ENCODE results near the gene SSPN.

SSPN gene, protein sequence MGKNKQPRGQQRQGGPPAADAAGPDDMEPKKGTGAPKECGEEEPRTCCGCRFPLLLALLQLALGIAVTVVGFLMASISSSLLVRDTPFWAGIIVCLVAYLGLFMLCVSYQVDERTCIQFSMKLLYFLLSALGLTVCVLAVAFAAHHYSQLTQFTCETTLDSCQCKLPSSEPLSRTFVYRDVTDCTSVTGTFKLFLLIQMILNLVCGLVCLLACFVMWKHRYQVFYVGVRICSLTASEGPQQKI

DNA sequence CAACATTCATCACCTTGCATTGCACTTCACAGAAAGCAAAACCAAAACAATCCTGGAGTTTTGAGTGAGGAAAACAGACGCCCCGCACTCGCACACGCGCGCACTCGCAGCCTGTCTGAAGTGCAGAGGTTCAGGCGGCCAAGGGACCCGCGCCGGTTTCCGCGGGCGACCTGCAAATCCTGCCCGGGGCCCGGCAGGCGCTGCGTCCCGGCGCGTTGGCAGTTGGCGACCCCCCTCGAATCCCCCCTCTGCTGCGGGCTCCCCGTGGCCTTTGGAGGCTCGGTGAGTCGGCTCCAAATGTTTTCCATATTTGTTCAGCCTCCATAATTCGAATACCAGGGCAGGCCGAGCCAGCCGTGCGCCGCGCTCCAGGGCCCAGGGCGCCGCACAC lies at the start of gene SSPN:
Gene SSPN (plus strand): TSS at position 324 of the 391 bp plus-strand sequence. CDS start 100 bp downstream, outside the sequence.
- H3K27ac ChIP-seq: no peak within 1 kb of the TSS
- no peak for DNase-seq (ENCODE audit: low spot score)
- CTCF ChIA-PET: interaction anchor here (0.5 kb wide), 1 partner anchor 78 kb away, joined by 3 read pairs; no protein-coding TSS in a partner anchor
- POLR2A ChIA-PET (ENCODE audit: low non-redundant PET): no interaction called here
- TF ChIP-seq, protein P1, sequence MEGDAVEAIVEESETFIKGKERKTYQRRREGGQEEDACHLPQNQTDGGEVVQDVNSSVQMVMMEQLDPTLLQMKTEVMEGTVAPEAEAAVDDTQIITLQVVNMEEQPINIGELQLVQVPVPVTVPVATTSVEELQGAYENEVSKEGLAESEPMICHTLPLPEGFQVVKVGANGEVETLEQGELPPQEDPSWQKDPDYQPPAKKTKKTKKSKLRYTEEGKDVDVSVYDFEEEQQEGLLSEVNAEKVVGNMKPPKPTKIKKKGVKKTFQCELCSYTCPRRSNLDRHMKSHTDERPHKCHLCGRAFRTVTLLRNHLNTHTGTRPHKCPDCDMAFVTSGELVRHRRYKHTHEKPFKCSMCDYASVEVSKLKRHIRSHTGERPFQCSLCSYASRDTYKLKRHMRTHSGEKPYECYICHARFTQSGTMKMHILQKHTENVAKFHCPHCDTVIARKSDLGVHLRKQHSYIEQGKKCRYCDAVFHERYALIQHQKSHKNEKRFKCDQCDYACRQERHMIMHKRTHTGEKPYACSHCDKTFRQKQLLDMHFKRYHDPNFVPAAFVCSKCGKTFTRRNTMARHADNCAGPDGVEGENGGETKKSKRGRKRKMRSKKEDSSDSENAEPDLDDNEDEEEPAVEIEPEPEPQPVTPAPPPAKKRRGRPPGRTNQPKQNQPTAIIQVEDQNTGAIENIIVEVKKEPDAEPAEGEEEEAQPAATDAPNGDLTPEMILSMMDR (conservative IDR thresholded peaks at IDR 0.05; ENCODE audit: low read depth): no peak

- ChIA-PET POLR2A (ENCODE audit: low non-redundant PET) (no interaction called here), CTCF (interaction anchor here (0.6 kb wide), 1 partner anchor 980 kb away, joined by 3 read pairs; no protein-coding TSS in a partner anchor)
- TF ChIP-seq, protein P1 (conservative IDR thresholded peaks at IDR 0.05; ENCODE audit: low read depth): no peak
- DNase-seq (ENCODE audit: low spot score): no peak
- H3K27ac ChIP-seq: no peak overlapping the region
These were observed 47.1 kb upstream of the SSPN start for GRCh38 chr12:26148291-26148690.

DNA sequence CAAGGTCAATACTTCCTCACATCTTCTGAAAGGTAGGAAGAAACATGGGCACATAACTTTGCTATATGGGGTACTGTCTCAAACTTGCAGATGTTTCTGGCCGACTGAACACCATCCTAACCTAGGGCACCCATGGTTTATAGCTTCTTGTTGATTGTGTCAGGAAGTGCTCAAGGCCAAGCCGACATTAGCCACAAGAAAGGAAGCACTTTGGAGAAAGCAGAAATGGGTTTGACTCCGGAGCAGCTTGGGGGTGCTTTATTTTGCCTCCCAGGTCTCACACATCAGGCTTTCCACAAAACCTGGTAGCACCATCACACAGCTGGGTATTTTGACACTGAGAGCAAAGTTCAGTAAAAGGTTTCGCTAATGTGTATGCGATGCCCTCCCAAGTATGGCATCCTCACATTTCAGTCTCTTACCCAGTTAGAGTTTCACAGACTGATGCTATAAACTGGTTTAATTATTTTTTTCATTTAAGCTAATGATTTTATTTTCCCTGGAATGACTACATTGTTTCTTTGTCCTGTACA lies 45.3 kb upstream of the SSPN start:
- no peak for DNase-seq (ENCODE audit: low spot score)
- ChIA-PET POLR2A (ENCODE audit: low non-redundant PET) (no interaction called here), CTCF (no interaction called here)
- no peak overlapping the region for H3K27ac ChIP-seq
- TF ChIP-seq, protein P1 (conservative IDR thresholded peaks at IDR 0.05; ENCODE audit: low read depth): no peak

DNA sequence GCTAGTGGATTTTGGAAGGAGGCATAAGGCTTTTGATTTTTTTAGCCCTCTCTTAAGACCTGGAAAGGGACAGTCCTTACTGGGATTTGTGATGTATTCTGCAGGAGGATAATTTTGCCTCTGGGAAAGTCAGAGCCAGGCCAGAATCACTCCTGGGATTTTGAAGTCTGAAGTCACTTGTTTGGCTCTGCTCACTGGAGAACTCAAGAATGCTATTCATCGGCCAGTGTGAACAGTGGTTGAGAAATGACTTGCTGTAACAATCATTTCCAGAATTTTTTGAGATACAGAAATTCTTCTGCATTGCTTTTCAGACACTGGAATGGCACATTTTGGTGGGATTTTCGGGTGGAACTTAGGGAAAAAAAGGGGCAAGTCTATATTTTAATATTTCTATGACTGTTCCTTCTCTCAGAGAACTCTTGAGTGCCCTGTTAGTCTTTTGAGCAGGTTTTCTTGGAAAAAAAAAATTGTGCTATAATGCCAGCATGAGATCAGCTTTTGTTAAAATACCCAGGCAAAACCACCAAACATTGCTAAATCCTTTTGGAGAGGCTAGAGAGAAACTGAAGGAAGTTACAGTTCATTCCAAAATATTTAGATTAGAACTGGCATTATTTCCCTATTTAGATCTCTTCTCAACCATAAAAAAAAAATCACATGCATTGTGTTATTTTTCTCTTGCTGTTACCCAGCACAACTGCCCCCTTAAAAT lies 44.5 kb upstream of the SSPN start:
- CTCF ChIA-PET: interaction anchor here (1.0 to 1.2 kb wide), 2 partner anchors 18 to 20 kb away, joined by 3 read pairs; no protein-coding TSS in a partner anchor
- DNase-seq (ENCODE audit: low spot score): no peak

DNA sequence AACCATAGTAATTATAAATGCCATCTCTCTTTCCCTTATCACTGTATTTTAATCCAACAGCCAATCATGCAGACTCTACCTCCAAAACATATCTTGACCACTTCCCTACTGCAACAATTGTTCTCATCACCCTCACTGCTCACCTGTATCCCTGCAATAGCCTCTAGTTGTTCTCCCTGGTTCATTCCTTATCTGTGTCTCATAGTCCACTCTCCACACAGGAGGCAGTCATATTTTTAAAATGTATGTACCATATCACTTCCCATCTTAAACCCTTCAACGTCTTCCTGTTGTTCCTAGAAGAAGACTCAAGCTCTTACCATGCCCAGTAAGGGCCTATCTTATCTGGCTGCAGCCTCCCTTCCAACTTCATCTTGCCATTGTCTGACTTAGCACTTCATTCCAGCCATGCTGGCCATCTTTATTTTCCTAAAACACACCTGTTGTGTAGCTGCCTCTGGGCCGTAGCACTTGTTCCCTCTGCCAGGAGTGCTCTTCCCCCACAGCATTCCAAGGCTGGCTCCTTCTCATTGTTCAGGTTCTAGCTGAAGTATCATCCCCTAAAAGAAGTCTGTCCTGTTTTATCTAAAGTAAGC lies 42.8 kb upstream of the SSPN start:
- no peak for DNase-seq (ENCODE audit: low spot score)
- POLR2A ChIA-PET (ENCODE audit: low non-redundant PET): no interaction called here
- no peak overlapping the region for H3K27ac ChIP-seq
- CTCF ChIA-PET: no interaction called here
- TF ChIP-seq, protein P1 (conservative IDR thresholded peaks at IDR 0.05; ENCODE audit: low read depth): no peak

More for the DNA sequence above, 44.5 kb upstream of the SSPN start:
- TF ChIP-seq, protein P1 (conservative IDR thresholded peaks at IDR 0.05; ENCODE audit: low read depth): no peak
- POLR2A ChIA-PET (ENCODE audit: low non-redundant PET): no interaction called here
- no peak overlapping the region for H3K27ac ChIP-seq

DNA sequence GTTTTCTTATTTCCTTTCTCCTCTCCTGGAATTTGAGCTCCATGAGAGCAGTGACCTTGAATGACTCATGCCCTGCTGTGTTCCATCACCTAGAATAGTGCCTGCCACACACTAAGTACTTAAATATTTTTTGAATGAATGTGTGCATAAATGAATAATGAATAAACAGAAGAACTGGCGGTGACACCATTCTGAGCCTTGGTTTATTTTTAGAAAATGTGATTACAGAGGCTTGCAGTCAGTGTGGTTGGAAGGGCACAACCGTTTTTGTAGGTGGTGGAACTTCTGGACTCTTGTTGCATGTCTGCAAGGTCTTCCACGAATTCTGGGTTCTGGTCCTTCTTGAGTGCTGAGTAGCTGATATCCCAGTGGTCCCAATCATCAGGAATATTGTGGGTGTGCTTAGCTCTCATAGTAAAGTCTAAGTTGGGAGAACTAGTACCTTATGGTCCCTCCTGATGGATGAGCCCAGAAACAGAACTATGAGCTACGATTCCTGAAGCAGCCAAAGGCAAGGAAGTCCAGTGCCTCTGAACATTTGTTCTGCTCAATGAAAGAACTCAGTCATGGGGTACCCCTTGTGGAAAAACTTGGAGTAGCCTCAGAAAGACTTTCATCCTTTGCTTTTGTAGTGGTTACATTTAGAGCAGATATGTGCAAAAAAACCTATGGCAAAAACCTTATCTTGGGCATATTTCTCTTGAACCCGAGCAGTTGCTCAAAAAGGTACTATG lies 41.8 kb upstream of the SSPN start:
- DNase-seq (ENCODE audit: low spot score): peak; percentile 82
- H3K27ac ChIP-seq: no peak overlapping the region
- TF ChIP-seq, protein P1 (conservative IDR thresholded peaks at IDR 0.05; ENCODE audit: low read depth): no peak
- POLR2A ChIA-PET (ENCODE audit: low non-redundant PET): no interaction called here
- CTCF ChIA-PET: interaction anchor here (0.6 to 1.0 kb wide), 4 partner anchors 34 to 52 kb away, joined by 3 to 4 read pairs (median 3); no protein-coding TSS in a partner anchor

Data from RWPE1 (cell line).